Right lobe of liver (tissue), 4 donors: Measurements from ENCODE around the gene MED14.

ENCODE experiments used
- POLR2A ChIP-seq: fragments of 450-650 bp; IDR thresholded peaks from one replicate; pipeline ENCODE4 v1.6.1; 2017; ENCODE audit warnings: antibody characterized with exemption, mild to moderate bottlenecking
- TF ChIP-seq, protein P1 (sequence below), 4 donors: fragments of 200-600 bp in 3 of 4; fragments of 450-650 bp in 1 of 4; IDR thresholded peaks; one replicate each; pipeline versions ENCODE4 v1.5.1 to v1.8.0; 2016 to 2022; ENCODE audit warnings: antibody characterized with exemption in 4 of 4, mild to moderate bottlenecking in 2 of 4
- donor health status: DM: no; HTN: no; CAD: no.
- donor health status: DM: no; HTN: no; CAD: no.
- donor health status: DM: no; HTN: yes; CAD: no.

DNA sequence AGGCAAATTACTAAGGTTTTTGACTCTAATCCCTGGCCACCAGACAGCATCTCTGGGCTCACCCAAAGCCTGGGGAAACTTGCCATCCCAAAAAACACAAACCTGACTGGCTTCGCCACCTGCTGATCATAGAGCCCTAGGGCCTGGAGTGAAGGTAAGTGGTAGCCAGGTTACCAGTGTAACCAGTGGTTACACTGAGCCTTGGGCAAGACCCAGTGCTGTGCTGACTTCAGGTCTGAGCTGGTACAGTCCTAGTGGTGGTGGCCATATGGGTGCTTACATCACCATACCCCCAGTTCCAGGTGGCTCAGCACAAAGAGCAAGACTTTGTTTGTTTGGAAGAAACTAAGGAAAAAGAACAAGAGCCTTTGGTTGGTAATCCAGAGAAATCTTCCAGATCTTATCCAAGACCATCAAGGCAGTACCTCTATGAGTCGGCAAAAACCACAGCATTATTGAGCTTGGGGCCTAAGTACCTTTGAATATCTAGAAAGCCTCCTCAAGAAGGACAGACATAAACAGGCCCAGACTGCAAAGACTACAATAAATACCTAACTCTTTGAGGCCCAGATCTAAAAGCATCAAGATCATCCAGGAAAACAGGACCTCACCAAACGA, 13.7 kb downstream of the MED14 start:
- TF ChIP-seq, protein P1, sequence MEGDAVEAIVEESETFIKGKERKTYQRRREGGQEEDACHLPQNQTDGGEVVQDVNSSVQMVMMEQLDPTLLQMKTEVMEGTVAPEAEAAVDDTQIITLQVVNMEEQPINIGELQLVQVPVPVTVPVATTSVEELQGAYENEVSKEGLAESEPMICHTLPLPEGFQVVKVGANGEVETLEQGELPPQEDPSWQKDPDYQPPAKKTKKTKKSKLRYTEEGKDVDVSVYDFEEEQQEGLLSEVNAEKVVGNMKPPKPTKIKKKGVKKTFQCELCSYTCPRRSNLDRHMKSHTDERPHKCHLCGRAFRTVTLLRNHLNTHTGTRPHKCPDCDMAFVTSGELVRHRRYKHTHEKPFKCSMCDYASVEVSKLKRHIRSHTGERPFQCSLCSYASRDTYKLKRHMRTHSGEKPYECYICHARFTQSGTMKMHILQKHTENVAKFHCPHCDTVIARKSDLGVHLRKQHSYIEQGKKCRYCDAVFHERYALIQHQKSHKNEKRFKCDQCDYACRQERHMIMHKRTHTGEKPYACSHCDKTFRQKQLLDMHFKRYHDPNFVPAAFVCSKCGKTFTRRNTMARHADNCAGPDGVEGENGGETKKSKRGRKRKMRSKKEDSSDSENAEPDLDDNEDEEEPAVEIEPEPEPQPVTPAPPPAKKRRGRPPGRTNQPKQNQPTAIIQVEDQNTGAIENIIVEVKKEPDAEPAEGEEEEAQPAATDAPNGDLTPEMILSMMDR (IDR thresholded peaks at IDR 0.05) = no peak
- TF ChIP-seq POLR2A = no peak
